OCI-LY1 (cell line): ENCODE measurements around the gene YTHDF2.

Experiments
- CTCF ChIP-seq: fragments of 200-600 bp; sonication (generic), shearing (Covaris generic); IDR thresholded peaks from 2 replicates; pipeline ENCODE4 v1.5.1; 2017; ENCODE audit warnings: mild to moderate bottlenecking, antibody characterized with exemption, low read length, moderate library complexity, mixed read lengths
- EZH2 ChIP-seq: fragments of 200-600 bp; sonication (generic), shearing (Covaris generic); IDR thresholded peaks from 2 replicates; pipeline ENCODE4 v1.8.0; 2017; ENCODE audit warnings: borderline replicate concordance, mixed run types, mild to moderate bottlenecking, antibody characterized with exemption, low read length, moderate library complexity, mixed read lengths

DNA sequence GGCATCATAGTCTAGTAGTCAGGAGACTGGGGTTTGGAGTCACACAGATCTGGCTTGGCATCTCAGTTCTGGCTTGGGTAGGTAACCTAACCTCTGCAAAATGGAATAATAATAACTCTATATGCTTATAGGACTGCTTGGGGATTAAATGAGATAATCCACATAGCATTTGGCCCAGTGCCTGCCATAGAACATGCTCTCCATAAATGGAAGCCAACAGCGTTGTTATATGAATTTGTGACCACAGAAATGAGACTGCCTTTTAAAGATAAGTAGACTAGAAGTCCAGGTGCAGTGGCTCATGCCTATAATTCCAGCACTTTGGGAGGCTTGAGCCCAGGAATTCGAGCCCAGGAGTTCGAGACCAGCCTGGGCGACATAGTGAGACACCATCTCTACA, 71.2 kb downstream of the YTHDF2 start:
- TF ChIP-seq CTCF: no peak
- no peak for TF ChIP-seq EZH2
